HG03442 (cell line): ENCODE measurements around the gene DMC1.
"Not testable (repeated sequence)": the region's sequence is repeated elsewhere in the genome, so short reads cannot be mapped to it uniquely, and the experiment has no call there.

Experiments
- ATAC-seq: cut with Tn5 transposase; IDR thresholded peaks from one replicate; pipeline ENCODE4 v1.9.1; 2021; ENCODE audit warnings: mild to moderate bottlenecking, moderate library complexity; ENCODE audit not compliant: unreplicated experiment

DMC1 gene

GRCh38 chr22:38470179-38470578 lies 99.8 kb downstream of the DMC1 start:
- ATAC-seq = not testable (repeated sequence)

GRCh38 chr22:38469306-38469781 lies 100.6 kb downstream of the DMC1 start:
- ATAC-seq = no peak
